ENCODE results near the gene FZR1.
"Not testable (repeated sequence)": the region's sequence is repeated elsewhere in the genome, so short reads cannot be mapped to it uniquely, and the experiment has no call there.

Gene FZR1

GRCh38 chr19:3524904-3525451, 18.9 kb downstream of the FZR1 start:
- H3K4me3 Mint-ChIP-seq = no peak overlapping the region
- no peaks in the 10 kb centered on the region for H3K9me3 Mint-ChIP-seq (ENCODE audit: low read depth)
- H3K4me1 Mint-ChIP-seq (ENCODE audit: low read depth) = peaks cover 4% of the 10 kb centered on the region
- H3K36me3 Mint-ChIP-seq = peaks cover 4% of the 10 kb centered on the region
- no peaks in the 10 kb centered on the region for H3K27me3 Mint-ChIP-seq
- H3K27ac Mint-ChIP-seq = no peak overlapping the region

- H3K27me3 Mint-ChIP-seq = no peaks in the 10 kb centered on the region
- H3K36me3 Mint-ChIP-seq = no peaks in the 10 kb centered on the region
- no peak overlapping the region for H3K4me3 Mint-ChIP-seq
- no peak overlapping the region for H3K27ac Mint-ChIP-seq
- H3K9me3 Mint-ChIP-seq (ENCODE audit: low read depth) = no peaks in the 10 kb centered on the region
- no peaks in the 10 kb centered on the region for H3K4me1 Mint-ChIP-seq (ENCODE audit: low read depth)
Measured at GRCh38 chr19:3526507-3527237, 20.6 kb downstream of the FZR1 start.

- Mint-ChIP-seq H3K9me3 (ENCODE audit: low read depth) (no peaks in the 10 kb centered on the region), H3K36me3 (no peaks in the 10 kb centered on the region), H3K27me3 (no peaks in the 10 kb centered on the region)
Measured at GRCh38 chr19:3527238-3527910, 21.3 kb downstream of the FZR1 start.

GRCh38 chr19:3528080-3528479, 22.0 kb downstream of the FZR1 start:
- no peaks in the 10 kb centered on the region for H3K4me1 Mint-ChIP-seq (ENCODE audit: low read depth)
- no peak overlapping the region for H3K4me3 Mint-ChIP-seq
- H3K27ac Mint-ChIP-seq = no peak overlapping the region
- H3K27me3 Mint-ChIP-seq = no peaks in the 10 kb centered on the region
- H3K36me3 Mint-ChIP-seq = no peaks in the 10 kb centered on the region
- H3K9me3 Mint-ChIP-seq (ENCODE audit: low read depth) = no peaks in the 10 kb centered on the region

More at GRCh38 chr19:3527238-3527910, 21.3 kb downstream of the FZR1 start:
- Mint-ChIP-seq H3K4me1 (ENCODE audit: low read depth) (no peaks in the 10 kb centered on the region), H3K27ac (no peak overlapping the region), H3K4me3 (no peak overlapping the region)

- Mint-ChIP-seq H3K4me1 (ENCODE audit: low read depth) (no peaks in the 10 kb centered on the region), H3K27ac (no peak overlapping the region), H3K9me3 (ENCODE audit: low read depth) (no peaks in the 10 kb centered on the region), H3K4me3 (no peak overlapping the region), H3K36me3 (no peaks in the 10 kb centered on the region), H3K27me3 (no peaks in the 10 kb centered on the region)
Measured at GRCh38 chr19:3528539-3529211, 22.6 kb downstream of the FZR1 start.

- H3K27me3 Mint-ChIP-seq, H3K27ac Mint-ChIP-seq: not testable (repeated sequence)
Measured at GRCh38 chr19:3529299-3529698, 23.2 kb downstream of the FZR1 start.

GRCh38 chr19:3530389-3530788, 24.3 kb downstream of the FZR1 start:
- no peaks in the 10 kb centered on the region for H3K36me3 Mint-ChIP-seq
- H3K27ac Mint-ChIP-seq = no peak overlapping the region
- H3K9me3 Mint-ChIP-seq (ENCODE audit: low read depth) = no peaks in the 10 kb centered on the region
- H3K4me3 Mint-ChIP-seq = no peak overlapping the region
- no peaks in the 10 kb centered on the region for H3K27me3 Mint-ChIP-seq
- no peaks in the 10 kb centered on the region for H3K4me1 Mint-ChIP-seq (ENCODE audit: low read depth)

More at GRCh38 chr19:3529299-3529698, 23.2 kb downstream of the FZR1 start:
- not testable (repeated sequence) for H3K9me3 Mint-ChIP-seq (ENCODE audit: low read depth); H3K4me1 Mint-ChIP-seq (ENCODE audit: low read depth); H3K36me3 Mint-ChIP-seq; H3K4me3 Mint-ChIP-seq

- no peak overlapping the region for H3K4me3 Mint-ChIP-seq
- no peaks in the 10 kb centered on the region for H3K4me1 Mint-ChIP-seq (ENCODE audit: low read depth)
- H3K36me3 Mint-ChIP-seq = no peaks in the 10 kb centered on the region
- no peaks in the 10 kb centered on the region for H3K27me3 Mint-ChIP-seq
- H3K9me3 Mint-ChIP-seq (ENCODE audit: low read depth) = no peaks in the 10 kb centered on the region
- H3K27ac Mint-ChIP-seq = no peak overlapping the region
Measured at GRCh38 chr19:3531716-3532115, 25.6 kb downstream of the FZR1 start.

- H3K9me3 Mint-ChIP-seq (ENCODE audit: low read depth) = no peaks in the 10 kb centered on the region
- no peak overlapping the region for H3K4me3 Mint-ChIP-seq
- H3K36me3 Mint-ChIP-seq = no peaks in the 10 kb centered on the region
- H3K27me3 Mint-ChIP-seq = no peaks in the 10 kb centered on the region
- no peaks in the 10 kb centered on the region for H3K4me1 Mint-ChIP-seq (ENCODE audit: low read depth)
- H3K27ac Mint-ChIP-seq = no peak overlapping the region
Measured at GRCh38 chr19:3532154-3532786, 26.2 kb downstream of the FZR1 start.

GRCh38 chr19:3533033-3533432, 26.9 kb downstream of the FZR1 start:
- Mint-ChIP-seq H3K4me1 (ENCODE audit: low read depth) (no peaks in the 10 kb centered on the region), H3K9me3 (ENCODE audit: low read depth) (no peaks in the 10 kb centered on the region), H3K36me3 (no peaks in the 10 kb centered on the region), H3K4me3 (no peak overlapping the region), H3K27ac (no peak overlapping the region), H3K27me3 (no peaks in the 10 kb centered on the region)

GRCh38 chr19:3533563-3534216, 27.6 kb downstream of the FZR1 start:
- Mint-ChIP-seq H3K27ac (no peak overlapping the region), H3K36me3 (no peaks in the 10 kb centered on the region)

GRCh38 chr19:3534375-3535234, 28.5 kb downstream of the FZR1 start:
- H3K27ac Mint-ChIP-seq = no peak overlapping the region
- H3K9me3 Mint-ChIP-seq (ENCODE audit: low read depth) = no peaks in the 10 kb centered on the region
- peaks cover 1% of the 10 kb centered on the region for H3K36me3 Mint-ChIP-seq
- H3K4me3 Mint-ChIP-seq = no peak overlapping the region
- no peaks in the 10 kb centered on the region for H3K4me1 Mint-ChIP-seq (ENCODE audit: low read depth)
- H3K27me3 Mint-ChIP-seq = no peaks in the 10 kb centered on the region

More at GRCh38 chr19:3533563-3534216, 27.6 kb downstream of the FZR1 start:
- Mint-ChIP-seq H3K9me3 (ENCODE audit: low read depth) (no peaks in the 10 kb centered on the region), H3K27me3 (no peaks in the 10 kb centered on the region), H3K4me3 (no peak overlapping the region), H3K4me1 (ENCODE audit: low read depth) (no peaks in the 10 kb centered on the region)

GRCh38 chr19:3535235-3535535, 29.1 kb downstream of the FZR1 start:
- H3K9me3 Mint-ChIP-seq (ENCODE audit: low read depth) = no peaks in the 10 kb centered on the region
- H3K4me1 Mint-ChIP-seq (ENCODE audit: low read depth) = no peaks in the 10 kb centered on the region
- H3K4me3 Mint-ChIP-seq = no peak overlapping the region
- H3K27ac Mint-ChIP-seq = no peak overlapping the region
- H3K36me3 Mint-ChIP-seq = peaks cover 3% of the 10 kb centered on the region
- no peaks in the 10 kb centered on the region for H3K27me3 Mint-ChIP-seq

- Mint-ChIP-seq H3K36me3 (peaks cover 3% of the 10 kb centered on the region), H3K27ac (no peak overlapping the region), H3K27me3 (no peaks in the 10 kb centered on the region), H3K4me3 (no peak overlapping the region), H3K9me3 (ENCODE audit: low read depth) (no peaks in the 10 kb centered on the region), H3K4me1 (ENCODE audit: low read depth) (no peaks in the 10 kb centered on the region)
Measured at GRCh38 chr19:3535563-3535965, 29.5 kb downstream of the FZR1 start.

Measured in activated naive CD8-positive, alpha-beta T cell (primary cell).